GM04504 (cell line): Measurements from ENCODE around the gene GNG4.
"Not testable (repeated sequence)": the region's sequence is repeated elsewhere in the genome, so short reads cannot be mapped to it uniquely, and the experiment has no call there.

Source experiments
- DNase-seq: peaks from one replicate; pipeline ENCODE4 v3.0.0-alpha.2; 2012; ENCODE audit warnings: low read depth

GNG4 gene

DNA sequence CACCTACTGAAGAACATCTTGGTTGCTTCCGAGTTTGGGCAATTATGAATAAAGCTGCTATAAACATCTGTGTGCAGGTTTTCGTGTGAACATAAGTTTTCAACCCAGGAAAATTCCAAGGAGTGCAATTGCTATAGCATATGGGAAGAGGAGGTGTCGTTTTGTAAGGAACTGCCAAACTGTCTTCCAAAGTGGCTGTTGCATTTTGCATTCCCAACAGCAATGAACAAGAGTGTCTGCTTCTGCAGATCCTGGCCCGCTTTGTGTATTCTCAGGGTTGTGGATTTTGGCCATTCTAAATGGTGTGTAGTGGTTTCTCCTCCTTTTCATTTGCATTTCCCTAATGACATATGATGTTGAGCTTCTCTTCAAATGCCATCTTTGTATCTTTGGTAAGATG is 23.8 kb downstream of the GNG4 start:
- DNase-seq: no peak

DNA sequence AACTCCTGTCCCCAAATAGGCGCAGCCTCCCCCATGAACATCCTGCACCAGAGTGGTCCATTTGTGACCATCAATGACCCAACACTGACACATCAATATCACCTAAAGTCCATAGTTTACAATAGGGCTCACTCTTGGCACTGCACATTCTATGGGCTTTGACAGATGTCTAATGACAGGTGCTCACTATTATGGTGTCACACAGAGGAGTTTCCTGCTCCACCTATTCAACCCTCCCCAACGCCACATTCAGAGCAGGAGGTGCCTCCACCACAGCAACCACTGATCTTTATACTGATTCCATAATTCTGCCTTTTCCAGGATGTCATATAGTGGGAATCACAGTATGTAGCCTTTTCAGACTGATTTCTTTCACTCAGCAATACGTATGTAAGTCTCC is 24.2 kb downstream of the GNG4 start:
- no peak for DNase-seq

DNA sequence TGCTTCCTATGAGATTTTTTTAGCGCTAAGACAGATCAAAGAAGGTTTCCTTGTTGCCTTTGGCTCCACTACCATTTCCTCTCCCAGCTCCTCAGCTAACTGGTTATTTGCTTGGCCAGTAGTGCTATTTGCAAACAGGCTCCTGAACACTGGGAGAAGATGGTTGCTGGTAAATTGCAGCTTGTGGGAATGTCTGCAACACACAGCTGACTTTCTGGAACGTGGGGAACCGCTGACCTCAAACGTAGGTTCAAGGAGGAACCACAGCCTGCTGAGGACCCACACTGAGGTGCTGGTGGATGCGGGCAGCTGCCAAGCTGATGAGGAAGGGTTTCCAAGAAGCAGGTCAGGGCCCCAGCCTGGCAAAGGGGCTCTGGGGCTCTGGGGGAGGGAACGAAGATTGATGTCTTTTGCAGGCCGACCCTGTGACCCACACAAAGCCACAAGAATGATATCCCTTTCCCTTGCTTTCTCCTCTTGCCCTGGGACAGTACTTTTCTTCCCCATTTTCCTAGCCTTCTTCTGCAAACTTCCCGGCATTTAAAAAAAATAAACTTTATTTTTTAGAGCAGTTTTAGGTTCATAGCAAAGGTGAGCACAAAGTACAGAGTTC is 24.8 kb downstream of the GNG4 start:
- no peak for DNase-seq

DNA sequence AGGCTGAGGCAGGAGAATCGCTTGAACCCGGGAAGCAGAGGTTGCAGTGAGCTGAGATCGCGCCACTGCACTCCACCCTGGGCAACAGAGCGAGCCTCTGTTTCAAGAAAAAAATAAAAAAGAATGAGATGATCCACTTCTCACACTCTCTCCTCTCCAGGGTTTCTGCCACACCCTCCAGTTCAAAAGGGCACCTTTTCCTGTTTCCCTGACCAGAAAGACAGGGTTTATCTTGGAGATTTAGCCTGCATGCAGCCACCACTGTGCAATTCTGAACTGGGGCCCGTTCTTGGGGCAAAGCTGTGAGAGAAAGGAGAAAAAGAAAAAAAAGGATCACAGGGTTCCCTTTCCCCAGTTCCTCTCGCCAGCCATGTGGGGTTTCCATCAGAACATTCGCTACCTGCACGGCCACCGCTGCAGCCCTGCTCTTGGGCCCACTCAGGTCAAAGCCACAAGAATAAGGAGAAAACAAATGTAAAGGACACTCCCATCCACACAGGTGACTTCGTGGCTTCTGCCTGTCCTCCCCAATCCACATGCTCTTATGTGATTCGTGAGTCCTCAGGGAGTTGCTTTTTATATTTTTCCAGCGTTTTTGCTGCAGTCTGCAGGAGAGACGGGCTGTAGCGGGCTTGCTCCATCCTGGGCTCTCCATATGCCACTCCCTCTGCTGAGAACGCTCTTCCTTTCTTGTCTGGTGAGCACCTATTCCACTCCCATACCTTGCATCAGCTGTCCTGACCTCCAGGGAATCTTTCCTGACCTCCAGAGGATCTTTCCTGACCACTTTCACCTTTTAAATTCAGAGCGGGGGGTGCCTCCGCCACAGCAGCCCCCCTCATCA is 26.4 kb downstream of the GNG4 start:
- DNase-seq: no peak

DNA sequence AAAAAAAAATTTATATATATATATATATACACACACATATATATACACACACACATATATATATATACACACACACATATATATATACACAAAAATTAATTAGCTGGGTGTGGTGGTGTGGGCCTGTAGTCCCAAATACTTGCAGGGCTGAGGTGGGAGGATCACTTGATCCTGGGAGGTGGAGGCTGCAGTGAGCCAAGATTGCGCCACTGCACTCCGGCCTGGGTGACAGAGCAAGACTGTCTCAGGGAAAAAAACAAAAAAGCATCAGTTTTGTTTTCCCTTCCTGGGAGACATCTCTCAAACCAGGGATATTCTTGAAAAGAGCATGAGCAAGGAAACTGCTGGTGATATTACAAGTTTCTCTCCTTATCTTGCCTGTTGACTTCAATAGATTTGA is 30.4 kb downstream of the GNG4 start:
- not testable (repeated sequence) for DNase-seq

DNA sequence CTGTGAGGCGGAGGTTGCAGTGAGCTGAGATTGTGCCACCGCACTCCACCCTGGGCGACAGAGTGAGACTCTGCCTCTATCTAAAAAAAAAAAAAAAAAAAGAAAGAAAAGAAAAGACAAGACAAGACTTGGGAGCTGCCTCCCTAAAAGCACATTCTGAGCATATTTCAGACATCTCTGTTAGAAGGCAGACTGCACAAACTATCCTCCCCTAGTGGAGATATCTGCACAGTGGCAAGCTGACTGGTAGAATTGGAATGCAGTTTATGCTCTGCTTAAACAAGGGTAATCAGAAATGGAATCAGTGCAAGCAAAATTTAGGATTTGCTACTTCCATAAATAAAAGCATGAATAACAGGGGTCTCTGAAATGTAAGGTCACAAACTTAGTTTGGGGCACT is 31.8 kb downstream of the GNG4 start:
- DNase-seq: peak; percentile 22

DNA sequence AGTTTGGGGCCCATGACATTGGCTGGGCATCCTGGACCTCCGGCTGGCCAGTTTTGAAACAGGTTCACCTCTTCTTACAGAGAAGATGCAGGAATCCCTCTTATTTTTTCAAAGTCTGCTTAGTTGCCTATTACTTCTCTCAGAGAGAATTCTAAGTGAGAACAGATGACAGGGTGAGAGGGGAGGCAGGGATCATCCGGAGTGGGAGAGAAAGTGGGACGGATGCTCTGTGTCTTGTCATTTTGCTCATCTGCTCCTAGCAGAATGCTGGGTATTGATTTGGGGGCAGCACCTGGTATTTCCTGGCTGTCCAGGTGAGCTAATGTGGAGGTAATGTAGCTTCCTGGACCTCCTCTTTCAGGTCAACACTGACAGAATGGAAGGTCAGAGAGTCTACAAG is 32.4 kb downstream of the GNG4 start:
- no peak for DNase-seq

DNA sequence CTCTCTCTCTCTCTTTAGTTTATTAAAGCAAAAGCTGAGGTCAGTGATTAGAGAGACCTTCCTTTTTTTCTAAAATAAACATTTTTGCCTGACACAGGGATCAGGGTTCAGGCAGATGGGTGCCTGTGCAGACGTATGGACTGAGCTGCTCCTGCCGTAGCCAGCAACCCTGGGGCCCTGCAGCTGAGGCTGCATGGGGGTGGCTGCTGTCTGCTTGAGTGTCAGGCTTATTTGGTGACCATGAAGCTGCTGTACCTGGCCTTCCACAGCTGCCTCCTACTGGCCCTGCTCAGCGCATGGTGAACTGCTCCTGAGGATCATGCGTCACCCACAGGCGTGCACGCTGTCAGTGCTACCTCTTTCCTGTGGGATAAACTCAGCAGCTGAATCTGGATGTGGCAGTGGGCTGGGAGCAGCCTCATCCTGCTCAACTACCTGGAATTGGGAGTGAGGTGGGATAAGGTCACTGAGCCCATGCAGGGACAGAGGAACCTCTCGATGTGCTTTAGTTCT is 35.1 kb downstream of the GNG4 start:
- no peak for DNase-seq

DNA sequence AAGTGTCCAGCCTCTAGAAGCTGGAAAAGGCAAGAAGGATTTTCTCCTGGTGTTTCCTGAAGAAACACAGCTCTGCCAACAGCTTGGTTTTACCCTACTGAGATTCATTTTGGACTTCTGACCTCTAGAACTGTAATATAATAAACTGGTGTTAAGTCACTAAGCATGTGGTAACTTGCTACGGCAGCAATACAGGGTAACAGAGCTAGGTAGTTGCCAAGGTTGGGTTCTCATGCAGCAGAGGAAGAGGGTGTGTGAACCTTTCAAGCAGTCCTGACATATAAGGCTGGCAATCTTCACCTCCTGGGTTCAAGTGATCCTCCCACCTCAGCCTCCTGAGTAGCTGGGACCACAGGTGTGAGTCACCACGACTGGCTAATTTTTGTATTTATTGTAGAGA is 36.0 kb downstream of the GNG4 start:
- DNase-seq: no peak

DNA sequence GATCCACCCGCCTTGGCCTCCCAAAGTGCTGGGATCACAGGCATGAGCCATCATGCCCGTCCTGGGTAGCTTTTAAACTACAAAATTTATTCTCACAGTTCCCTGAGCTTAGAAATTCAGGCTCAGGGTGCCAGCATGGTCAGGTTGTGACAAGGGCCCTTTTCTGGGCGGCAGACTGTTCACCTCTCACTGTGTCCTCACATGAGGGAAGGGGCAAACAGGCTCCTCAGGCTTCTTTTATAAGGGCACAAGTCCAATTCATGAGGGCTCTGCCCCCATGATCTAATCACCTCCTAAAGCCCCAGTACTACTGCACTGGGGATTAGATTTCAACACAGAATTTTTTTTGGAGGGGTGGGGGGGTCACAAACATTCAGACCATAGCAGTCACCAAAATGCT is 36.8 kb downstream of the GNG4 start:
- DNase-seq: no peak

DNA sequence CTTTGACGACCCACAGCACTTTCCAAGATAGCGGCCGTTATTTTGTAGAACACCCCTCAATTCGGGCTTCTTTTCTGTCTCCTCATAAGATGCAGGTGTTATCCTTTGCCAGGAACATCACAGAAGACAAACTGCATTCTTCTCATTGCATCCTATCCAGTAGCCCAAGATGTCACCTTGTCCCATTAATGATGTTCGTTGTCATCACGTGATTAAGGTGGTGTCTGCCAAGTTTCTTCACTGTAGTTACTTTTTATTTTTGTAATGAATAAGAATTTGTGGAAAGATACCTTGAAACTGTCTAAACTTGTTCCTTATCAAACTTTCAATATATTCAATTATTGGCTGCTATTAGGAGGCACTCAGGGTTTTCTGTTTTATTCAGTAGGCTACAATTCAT is 39.4 kb downstream of the GNG4 start:
- no peak for DNase-seq

DNA sequence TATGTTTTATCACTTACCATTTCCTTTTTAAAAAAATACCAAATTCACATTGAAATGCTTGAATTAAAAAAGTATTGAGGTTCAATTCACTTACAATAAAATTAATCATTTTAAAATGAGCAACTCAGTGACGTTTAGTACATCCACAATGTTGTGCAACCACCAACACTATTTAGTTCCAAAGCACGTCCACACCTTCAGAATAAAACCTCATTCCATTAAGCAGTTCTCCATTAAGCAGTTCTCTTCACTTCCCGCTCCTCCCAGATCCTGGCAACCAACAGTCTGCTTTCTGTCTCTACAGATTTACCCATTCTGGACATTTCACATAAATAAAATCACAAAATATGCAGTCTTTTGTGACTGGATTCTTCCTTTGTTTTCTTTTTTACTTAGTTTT is 41.3 kb downstream of the GNG4 start:
- DNase-seq: no peak

DNA sequence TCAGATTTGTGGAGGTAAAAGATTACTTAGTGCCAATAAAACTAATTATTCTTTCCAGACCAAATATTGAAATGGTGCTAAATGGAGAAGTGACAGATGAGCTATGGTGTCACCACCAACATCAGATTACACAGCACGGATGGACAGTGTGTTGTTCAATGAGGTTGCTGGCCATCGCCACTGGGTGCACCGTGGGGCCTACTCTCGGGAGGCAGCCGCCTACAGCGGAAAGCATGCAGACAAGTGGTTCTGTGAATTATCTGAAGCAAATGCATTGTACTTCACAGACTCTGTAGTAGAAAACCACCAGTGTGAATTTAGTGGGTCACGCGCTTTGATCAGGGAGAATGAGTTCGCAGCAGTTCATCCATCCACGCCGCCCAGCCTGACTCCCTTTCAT is 42.3 kb downstream of the GNG4 start:
- DNase-seq: no peak

DNA sequence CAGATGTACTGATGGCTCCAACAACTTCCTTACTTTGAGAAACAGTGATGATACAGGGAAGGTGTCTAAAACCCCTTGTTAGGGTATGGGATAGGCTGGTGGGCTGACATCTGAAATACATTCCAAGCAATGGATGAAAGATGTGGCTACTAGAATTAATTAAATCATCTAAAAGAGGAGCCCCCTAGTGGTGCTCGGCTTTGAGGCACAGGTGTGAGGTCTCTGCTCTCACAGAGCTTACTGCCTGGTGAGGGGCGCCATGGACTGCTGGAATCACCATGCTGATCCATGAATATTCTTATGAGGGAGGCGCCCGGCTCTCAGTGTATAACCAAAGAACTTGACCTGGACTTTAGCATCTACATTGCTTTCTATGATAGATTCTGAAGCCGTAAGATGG is 48.5 kb downstream of the GNG4 start:
- no peak for DNase-seq

DNA sequence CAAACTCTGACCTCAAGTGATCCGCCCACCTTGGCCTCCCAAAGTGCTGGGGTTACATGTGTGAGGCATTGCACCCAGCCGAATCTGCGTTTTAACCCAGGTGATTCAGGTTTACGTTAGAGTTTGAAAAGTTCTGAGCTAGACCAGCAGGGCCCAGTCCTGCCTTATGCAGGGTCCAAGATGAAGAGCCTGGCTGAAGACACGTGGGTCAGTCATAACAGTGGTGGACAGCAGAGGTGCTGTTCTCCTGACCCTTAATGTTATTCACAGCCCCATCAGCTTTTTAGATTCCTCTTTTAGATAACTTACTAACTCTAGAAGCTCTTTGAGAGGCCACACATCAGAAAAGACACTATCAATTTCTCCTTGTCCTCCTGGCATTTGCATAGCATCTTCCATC is 50.0 kb downstream of the GNG4 start:
- no peak for DNase-seq

DNA sequence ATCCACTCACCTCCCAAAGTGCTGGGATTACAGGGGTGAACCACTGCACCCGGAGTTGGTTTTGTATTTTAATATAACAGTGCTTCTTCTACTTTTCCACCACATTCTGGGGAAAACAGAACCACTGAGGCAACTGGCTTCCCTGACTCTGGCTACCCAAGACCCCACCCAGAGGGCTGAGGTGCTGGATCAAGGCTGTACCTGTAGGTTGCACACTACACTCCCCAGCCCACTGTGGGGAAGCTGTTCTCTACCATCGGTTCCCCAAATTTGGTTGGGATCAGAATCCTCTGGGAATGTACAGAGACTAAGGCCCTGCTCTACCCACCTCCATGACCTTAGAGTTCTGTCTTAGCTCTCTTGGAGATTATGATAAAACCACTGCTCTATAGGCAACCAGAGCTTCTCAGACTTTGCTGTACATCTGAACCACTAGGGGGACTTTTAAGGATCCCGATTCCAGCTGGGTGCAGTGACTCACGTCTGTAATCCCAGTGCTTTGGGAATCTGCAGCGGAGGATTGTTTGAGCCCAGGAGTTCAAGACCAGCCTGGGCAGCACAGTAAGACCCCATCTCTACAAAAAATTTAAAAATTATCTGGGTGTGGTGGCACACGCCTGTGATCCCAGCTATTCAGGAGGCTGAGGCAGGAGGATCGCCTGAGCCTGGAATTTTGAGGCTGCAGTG is 51.6 kb downstream of the GNG4 start:
- DNase-seq: peak; percentile 13

DNA sequence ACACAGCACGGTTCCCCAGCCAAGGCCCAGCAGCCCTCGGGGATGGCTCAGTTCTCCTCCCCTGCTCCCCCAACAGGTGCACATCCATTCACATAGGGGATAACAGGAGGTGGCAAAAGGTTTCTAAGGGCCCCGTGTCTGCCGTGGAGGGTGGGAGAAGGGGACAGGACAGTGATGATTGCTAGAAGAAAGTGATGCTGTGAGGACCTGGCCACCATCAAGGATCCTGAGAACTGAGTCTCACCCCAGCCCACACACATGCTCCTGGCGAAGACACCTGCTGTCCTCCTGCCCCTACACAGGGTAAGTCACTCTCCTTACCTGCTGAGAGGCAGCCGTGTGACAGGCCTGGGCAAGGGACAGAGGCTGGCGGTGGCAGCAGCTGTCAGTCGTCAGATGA is 54.5 kb downstream of the GNG4 start:
- DNase-seq: no peak

DNA sequence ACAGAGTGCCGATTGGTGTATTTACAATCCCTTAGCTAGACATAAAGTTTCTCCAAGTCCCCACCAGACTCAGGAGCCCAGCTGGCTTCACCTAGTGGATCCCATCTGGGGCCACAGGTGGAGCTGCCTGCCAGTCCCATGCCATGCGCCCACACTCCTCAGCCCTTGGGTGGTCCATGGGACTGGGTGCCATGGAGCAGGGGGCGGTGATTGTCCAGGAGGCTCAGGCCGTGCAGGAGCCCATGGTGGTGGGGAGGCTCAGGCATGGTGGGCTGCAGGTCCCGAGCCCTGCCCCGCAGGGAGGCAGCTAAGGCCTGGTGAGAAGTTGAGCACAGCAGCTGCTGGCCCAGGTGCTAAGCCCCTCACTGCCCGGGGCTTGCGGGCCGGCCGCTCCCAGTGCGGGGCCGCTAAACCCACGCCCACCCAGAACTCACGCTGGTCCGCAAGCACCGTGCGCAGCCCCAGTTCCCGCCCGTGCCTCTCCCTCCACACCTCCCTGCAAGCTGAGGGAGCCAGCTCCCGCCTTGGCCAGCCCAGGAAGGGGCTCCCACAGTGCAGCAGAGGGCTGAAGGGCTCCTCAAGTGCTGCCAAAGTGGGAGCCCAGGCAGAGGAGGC is 55.2 kb downstream of the GNG4 start:
- DNase-seq: not testable (repeated sequence)

DNA sequence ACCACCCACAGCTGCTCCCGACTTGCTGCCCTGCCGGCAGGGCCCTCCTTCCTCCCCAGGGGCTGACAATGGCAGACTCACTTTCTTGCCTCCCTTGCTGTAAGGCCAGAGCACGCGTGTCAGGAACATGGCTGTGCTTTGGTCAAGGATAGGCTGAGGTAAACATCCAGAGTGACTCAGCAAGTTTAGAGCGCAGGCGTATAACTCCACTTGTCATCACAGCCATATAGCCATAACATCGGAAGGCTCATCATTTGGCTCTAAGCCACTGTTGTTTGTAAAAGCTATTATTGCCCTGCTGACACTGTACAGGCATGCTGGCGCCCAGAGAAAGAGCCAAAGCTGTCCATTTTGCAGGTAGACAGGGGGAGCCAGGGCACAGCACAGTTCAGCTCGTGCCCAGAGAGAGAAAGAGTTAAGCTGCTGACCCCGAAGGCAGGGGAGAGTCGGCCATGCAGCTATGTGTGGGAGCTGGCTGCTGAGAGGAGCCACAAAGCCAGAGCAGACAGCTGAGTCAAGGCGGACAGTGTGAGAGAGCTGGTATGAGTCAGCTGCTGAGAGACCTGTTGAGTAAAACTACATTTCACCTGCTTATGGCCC is 60.6 kb downstream of the GNG4 start:
- DNase-seq: peak; percentile 16

DNA sequence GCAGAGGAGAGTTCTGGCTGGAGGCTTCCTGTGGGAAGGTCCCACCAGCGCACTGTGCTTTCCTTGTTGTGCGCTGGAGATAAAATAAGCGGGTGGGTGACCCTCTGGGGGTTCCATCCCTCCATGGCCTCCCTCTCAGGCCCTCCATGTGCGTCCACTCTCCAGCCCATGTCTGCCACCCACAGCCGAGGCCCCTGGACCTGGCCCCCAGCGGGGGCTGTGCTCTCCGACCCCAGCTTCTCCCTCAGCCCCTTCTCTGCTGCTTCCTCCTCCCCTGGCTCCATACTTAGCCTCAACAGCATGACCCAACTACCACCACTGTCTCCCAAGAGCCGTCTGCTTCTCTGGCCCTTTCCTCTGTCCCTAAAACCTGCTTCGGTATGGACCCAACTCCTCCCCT is 61.4 kb downstream of the GNG4 start:
- no peak for DNase-seq

DNA sequence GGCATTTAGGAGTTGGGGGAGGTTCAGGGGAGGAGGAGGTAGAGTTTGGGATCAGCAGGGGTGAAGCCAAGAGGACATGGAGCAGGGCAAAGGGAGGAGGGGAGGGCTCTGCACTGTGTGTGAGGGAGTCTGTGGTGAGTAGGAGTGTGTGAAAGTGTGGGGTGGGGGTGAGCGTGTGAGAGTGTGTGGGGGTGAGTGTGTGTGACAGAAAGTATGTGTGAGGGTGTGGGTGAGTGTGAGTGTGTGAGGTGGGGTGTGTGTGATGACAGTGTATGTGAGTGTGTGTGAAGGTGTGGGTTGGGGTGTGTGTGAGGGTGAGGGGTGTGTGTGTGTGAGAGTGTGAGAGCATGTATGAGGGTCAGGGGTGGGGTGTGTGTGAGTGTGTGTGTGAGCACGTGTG is 62.6 kb downstream of the GNG4 start:
- no peak for DNase-seq

DNA sequence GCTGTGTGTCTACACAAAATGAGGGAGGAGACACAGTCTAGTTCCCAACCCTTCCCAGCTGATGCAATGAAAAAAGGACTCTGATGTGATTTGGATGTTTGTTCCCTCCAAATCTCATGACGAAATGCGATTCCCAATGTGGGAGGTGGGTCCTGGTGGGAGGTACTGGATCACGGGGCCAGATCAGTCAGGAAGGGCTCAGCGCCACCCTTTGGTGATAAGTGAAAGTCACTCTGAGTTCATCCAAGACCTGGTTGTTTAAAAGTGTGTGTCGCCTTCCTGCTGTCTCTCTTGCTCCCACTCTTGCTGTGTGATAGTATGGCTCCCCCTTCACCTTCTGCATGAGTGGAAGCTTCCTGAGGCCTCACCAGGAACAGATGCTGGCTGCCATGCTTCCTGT is 63.2 kb downstream of the GNG4 start:
- no peak for DNase-seq
